ENCODE measurements around the gene PDE2A. TPM values are rescaled to one million over a fixed set of nuclear protein-coding genes. Genes with fewer than 3 reads are reported as not detected.

Gene PDE2A
- total and polyA plus RNA-seq, 8 donors: 3.5 to 548 (median 25.9) TPM

Small RNA genes lying within 50 kb of the gene (small RNA-seq; reads per million reads assigned to genes)
- gene MIR139 (24.8 to 38.8 (median 35.3) reads per million in 4 donors), gene RNU7-105P (0 reads per million in 4 donors)

Other genes with a start within 250 kb of the PDE2A start
- gene CLPB, start 239.9 kb downstream of the PDE2A start, total RNA-seq: 10 to 100 TPM; 16.1 to 96.9 (median 20.3) TPM
- gene CLPB, start 239.9 kb downstream of the PDE2A start, polyA plus RNA-seq: 1 to 10 TPM; 2.6 to 8.0 (median 6.6) TPM
- gene ARAP1, start 78.0 kb upstream of the PDE2A start, total RNA-seq: 100 to 1,000 TPM in 3 of 5 donors, 10 to 100 TPM in 2; 61.9 to 201 (median 127) TPM
- 10 to 100 TPM; 32.2 to 51.1 (median 38.2) TPM for gene ARAP1, start 78.0 kb upstream of the PDE2A start, polyA plus RNA-seq
- 100 to 1,000 TPM; 125 to 895 (median 321) TPM for gene STARD10, start 119.6 kb upstream of the PDE2A start, total RNA-seq
- gene STARD10, start 119.6 kb upstream of the PDE2A start, polyA plus RNA-seq: 100 to 1,000 TPM; 310 to 950 (median 759) TPM
- gene ATG16L2, start 140.0 kb upstream of the PDE2A start, total RNA-seq: 100 to 1,000 TPM in 1 of 5 donors, 10 to 100 TPM in 4; 13.0 to 266 (median 40.3) TPM
- 10 to 100 TPM; 15.4 to 67.0 (median 30.4) TPM for gene ATG16L2, start 140.0 kb upstream of the PDE2A start, polyA plus RNA-seq